Astrocyte (in vitro differentiated cells and primary cell): ENCODE results near the gene RGCC. TPM values are rescaled to one million over a fixed set of nuclear protein-coding genes. Genes with fewer than 3 reads are reported as not detected.

ENCODE experiments used
- DNase-seq: peaks from one replicate; pipeline ENCODE4 v3.0.0-alpha.2; 2010; ENCODE audit warnings: low read depth
- FAIRE-seq: peaks from 2 replicates; lab custom pipeline; 2011; peaks lifted over from hg19 to GRCh38; lab: Jason Lieb, UNC
- H2AFZ ChIP-seq: 2 replicates; pipeline ENCODE4 v1.6.0; 2012; ENCODE audit warnings: low read depth, low read length, inconsistent platforms
- H3K27ac ChIP-seq: 2 replicates; pipeline ENCODE4 v1.5.1; 2011; ENCODE audit warnings: low read depth, low read length, inconsistent platforms
- H3K27me3 ChIP-seq: 2 replicates; pipeline ENCODE4 v1.6.0; 2011; ENCODE audit warnings: low read length, inconsistent platforms; ENCODE audit not compliant: insufficient read depth
- H3K36me3 ChIP-seq: 2 replicates; pipeline ENCODE4 v1.5.1; 2011; ENCODE audit warnings: low read length, inconsistent platforms; ENCODE audit not compliant: insufficient read depth
- H3K4me1 ChIP-seq: 2 replicates; pipeline ENCODE4 v1.5.1; 2011; ENCODE audit warnings: low read length, inconsistent platforms; ENCODE audit not compliant: insufficient read depth
- H3K4me2 ChIP-seq: 2 replicates; pipeline ENCODE4 v1.6.0; 2012; ENCODE audit warnings: low read length, inconsistent platforms
- H3K4me3 ChIP-seq: 2 replicates; pipeline ENCODE4 v1.5.1; 2011; ENCODE audit warnings: low read depth, mild to moderate bottlenecking, low read length, inconsistent platforms; ENCODE audit not compliant: insufficient read depth
- H3K79me2 ChIP-seq: 2 replicates; pipeline ENCODE4 v1.6.0; 2012; ENCODE audit warnings: mild to moderate bottlenecking, low read length, inconsistent platforms; ENCODE audit not compliant: insufficient read depth
- H3K9ac ChIP-seq: 2 replicates; pipeline ENCODE4 v1.6.0; 2012; ENCODE audit warnings: mild to moderate bottlenecking, low read length, inconsistent platforms
- H3K9me3 ChIP-seq: 2 replicates; pipeline ENCODE4 v1.5.1; 2012; ENCODE audit warnings: low read depth, mild to moderate bottlenecking, low read length, inconsistent platforms; ENCODE audit not compliant: insufficient read depth
- H4K20me1 ChIP-seq: 2 replicates; pipeline ENCODE4 v1.6.0; 2012; ENCODE audit warnings: low read length, inconsistent platforms; ENCODE audit not compliant: insufficient read depth
- H3K27ac Mint-ChIP-seq: one replicate; pipeline ENCODE4 v1.8.0; 2021; ENCODE audit warnings: mild to moderate bottlenecking, mixed read lengths; ENCODE audit not compliant: unreplicated experiment
- H3K27me3 Mint-ChIP-seq: one replicate; pipeline ENCODE4 v1.8.0; 2021; ENCODE audit warnings: low read depth, mixed read lengths; ENCODE audit not compliant: unreplicated experiment
- H3K36me3 Mint-ChIP-seq: one replicate; pipeline ENCODE4 v1.8.0; 2021; ENCODE audit warnings: low read depth, mixed read lengths; ENCODE audit not compliant: unreplicated experiment
- H3K4me1 Mint-ChIP-seq: one replicate; pipeline ENCODE4 v1.8.0; 2021; ENCODE audit warnings: low read depth, mixed read lengths; ENCODE audit not compliant: unreplicated experiment
- H3K4me3 Mint-ChIP-seq: one replicate; pipeline ENCODE4 v1.8.0; 2021; ENCODE audit warnings: mild to moderate bottlenecking, moderate library complexity, mixed read lengths; ENCODE audit not compliant: unreplicated experiment
- H3K9me3 Mint-ChIP-seq: one replicate; pipeline ENCODE4 v1.8.0; 2021; ENCODE audit warnings: mild to moderate bottlenecking, mixed read lengths; ENCODE audit not compliant: unreplicated experiment
- EZH2 ChIP-seq: IDR thresholded peaks from 2 replicates; pipeline ENCODE4 v1.6.1; 2012; ENCODE audit warnings: mild to moderate bottlenecking, low read length, inconsistent platforms; ENCODE audit not compliant: insufficient read depth
- total RNA-seq: library from RNA; stranded (reverse); gene quantifications from 2 replicates; pipeline ENCODE4 v1.2.1, GENCODE V29; 2021
- TF ChIP-seq, protein P1 (sequence below): IDR thresholded peaks from 2 replicates; pipeline ENCODE4 v1.5.1; 2011; ENCODE audit warnings: low read depth, mild to moderate bottlenecking, inconsistent platforms, low read length, moderate library complexity; ENCODE audit not compliant: insufficient read depth

Gene RGCC
- total RNA-seq, 1 donor from 2014 or later: 1.2 TPM

- H4K20me1 ChIP-seq: no peaks in the 10 kb centered on the region
- no peak overlapping the region for H2AFZ ChIP-seq
- H3K4me2 ChIP-seq: no peak overlapping the region
- no peaks in the 10 kb centered on the region for H3K36me3 Mint-ChIP-seq
- no peak overlapping the region for H3K4me3 ChIP-seq
- H3K79me2 ChIP-seq: no peaks in the 10 kb centered on the region
- FAIRE-seq: no peak
- H3K9me3 ChIP-seq: no peaks in the 10 kb centered on the region
- no peaks in the 10 kb centered on the region for H3K4me1 ChIP-seq
- no peak overlapping the region for H3K9ac ChIP-seq
- peaks cover 4% of the 10 kb centered on the region for H3K9me3 Mint-ChIP-seq
- H3K36me3 ChIP-seq: no peaks in the 10 kb centered on the region
- TF ChIP-seq EZH2: no peak
- TF ChIP-seq, protein P1, sequence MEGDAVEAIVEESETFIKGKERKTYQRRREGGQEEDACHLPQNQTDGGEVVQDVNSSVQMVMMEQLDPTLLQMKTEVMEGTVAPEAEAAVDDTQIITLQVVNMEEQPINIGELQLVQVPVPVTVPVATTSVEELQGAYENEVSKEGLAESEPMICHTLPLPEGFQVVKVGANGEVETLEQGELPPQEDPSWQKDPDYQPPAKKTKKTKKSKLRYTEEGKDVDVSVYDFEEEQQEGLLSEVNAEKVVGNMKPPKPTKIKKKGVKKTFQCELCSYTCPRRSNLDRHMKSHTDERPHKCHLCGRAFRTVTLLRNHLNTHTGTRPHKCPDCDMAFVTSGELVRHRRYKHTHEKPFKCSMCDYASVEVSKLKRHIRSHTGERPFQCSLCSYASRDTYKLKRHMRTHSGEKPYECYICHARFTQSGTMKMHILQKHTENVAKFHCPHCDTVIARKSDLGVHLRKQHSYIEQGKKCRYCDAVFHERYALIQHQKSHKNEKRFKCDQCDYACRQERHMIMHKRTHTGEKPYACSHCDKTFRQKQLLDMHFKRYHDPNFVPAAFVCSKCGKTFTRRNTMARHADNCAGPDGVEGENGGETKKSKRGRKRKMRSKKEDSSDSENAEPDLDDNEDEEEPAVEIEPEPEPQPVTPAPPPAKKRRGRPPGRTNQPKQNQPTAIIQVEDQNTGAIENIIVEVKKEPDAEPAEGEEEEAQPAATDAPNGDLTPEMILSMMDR: no peak
- no peaks in the 10 kb centered on the region for H3K27me3 ChIP-seq
- H3K27ac Mint-ChIP-seq: no peak overlapping the region
- H3K4me1 Mint-ChIP-seq: no peaks in the 10 kb centered on the region
- H3K27me3 Mint-ChIP-seq: peaks cover 13% of the 10 kb centered on the region
- H3K4me3 Mint-ChIP-seq: no peak overlapping the region
- no peak for DNase-seq
- H3K27ac ChIP-seq: no peak overlapping the region
Measured at GRCh38 chr13:41434831-41435520, 22.4 kb upstream of the RGCC start.

GRCh38 chr13:41443969-41444368 lies 13.4 kb upstream of the RGCC start:
- Histone ChIP-seq H3K27me3 (no peaks in the 10 kb centered on the region), H3K4me1 (no peaks in the 10 kb centered on the region), H3K4me3 (no peak overlapping the region), H3K27ac (no peak overlapping the region), H2AFZ (no peak overlapping the region), H3K9me3 (no peaks in the 10 kb centered on the region), H4K20me1 (no peaks in the 10 kb centered on the region), H3K79me2 (no peaks in the 10 kb centered on the region), H3K9ac (no peak overlapping the region), H3K4me2 (no peak overlapping the region), H3K36me3 (no peaks in the 10 kb centered on the region)
- Mint-ChIP-seq H3K9me3 (no peaks in the 10 kb centered on the region), H3K4me3 (no peak overlapping the region), H3K36me3 (no peaks in the 10 kb centered on the region), H3K4me1 (no peaks in the 10 kb centered on the region), H3K27ac (no peak overlapping the region), H3K27me3 (peaks cover 16% of the 10 kb centered on the region)
- no peak for DNase-seq
- TF ChIP-seq, protein P1: no peak
- no peak for TF ChIP-seq EZH2
- no peak for FAIRE-seq

- H2AFZ ChIP-seq: no peak overlapping the region
- H3K27me3 Mint-ChIP-seq: peaks cover 31% of the 10 kb centered on the region
- no peak overlapping the region for H3K27ac ChIP-seq
- DNase-seq (no peak), FAIRE-seq (no peak)
- no peaks in the 10 kb centered on the region for H3K36me3 Mint-ChIP-seq
- peaks cover 15% of the 10 kb centered on the region for H3K27me3 ChIP-seq
- H3K4me1 ChIP-seq: peaks cover 6% of the 10 kb centered on the region
- H3K9me3 ChIP-seq: no peaks in the 10 kb centered on the region
- H3K9ac ChIP-seq: no peak overlapping the region
- peaks cover 5% of the 10 kb centered on the region for H3K9me3 Mint-ChIP-seq
- H3K36me3 ChIP-seq: no peaks in the 10 kb centered on the region
- H3K4me1 Mint-ChIP-seq: no peaks in the 10 kb centered on the region
- no peak overlapping the region for H3K4me3 ChIP-seq
- no peak overlapping the region for H3K4me2 ChIP-seq
- no peak overlapping the region for H3K27ac Mint-ChIP-seq
- TF ChIP-seq EZH2: no peak
- TF ChIP-seq, protein P1: no peak
- H3K79me2 ChIP-seq: no peaks in the 10 kb centered on the region
- no peaks in the 10 kb centered on the region for H4K20me1 ChIP-seq
- no peak overlapping the region for H3K4me3 Mint-ChIP-seq
Measured at GRCh38 chr13:41452462-41452861, 4.9 kb upstream of the RGCC start.
